ENCODE data around the gene SMARCA4. TPM values are rescaled to one million over a fixed set of nuclear protein-coding genes. Genes with fewer than 3 reads are reported as not detected.
"Not testable (repeated sequence)": the region's sequence is repeated elsewhere in the genome, so short reads cannot be mapped to it uniquely, and the experiment has no call there.

SMARCA4 gene
- total RNA-seq, 2 experiments from 2014 or later = 107 to 114 TPM

GRCh38 chr19:10945264-10945663 lies 15.6 kb upstream of the SMARCA4 start:
- CTCF ChIA-PET = interaction anchor here (0.6 to 2.6 kb wide), 6 partner anchors 9 to 288 kb away, joined by 3 to 12 read pairs (median 5); partner anchors contain the start of gene SMARCA4
- H3K9me3 Mint-ChIP-seq (ENCODE audit: low read depth) = no peaks in the 10 kb centered on the region
- DNase-seq (no peak), ATAC-seq (no peak)
- H3K36me3 Mint-ChIP-seq = no peaks in the 10 kb centered on the region
- no peak overlapping the region for H3K4me3 Mint-ChIP-seq
- H3K4me1 Mint-ChIP-seq = peaks cover 9% of the 10 kb centered on the region
- H3K27me3 Mint-ChIP-seq = no peaks in the 10 kb centered on the region
- H3K27ac Mint-ChIP-seq = no peak overlapping the region

GRCh38 chr19:10946958-10947657 lies 13.7 kb upstream of the SMARCA4 start:
- DNase-seq = no peak
- ATAC-seq = no peak
- no peaks in the 10 kb centered on the region for H3K36me3 Mint-ChIP-seq
- H3K4me1 Mint-ChIP-seq = peaks cover 5% of the 10 kb centered on the region
- H3K4me3 Mint-ChIP-seq = no peak overlapping the region
- no peak overlapping the region for H3K27ac Mint-ChIP-seq
- CTCF ChIA-PET = interaction anchor here (1.1 kb wide), 1 partner anchor 11 kb away, joined by 3 read pairs; no protein-coding TSS in a partner anchor
- H3K9me3 Mint-ChIP-seq (ENCODE audit: low read depth) = no peaks in the 10 kb centered on the region
- no peaks in the 10 kb centered on the region for H3K27me3 Mint-ChIP-seq

- CTCF ChIA-PET = interaction anchor here (0.6 to 4.2 kb wide), 2 partner anchors 11 to 756 kb away, joined by 3 to 19 read pairs; no protein-coding TSS in a partner anchor
- no peaks in the 10 kb centered on the region for H3K36me3 Mint-ChIP-seq
- no peak for DNase-seq
- no peaks in the 10 kb centered on the region for H3K27me3 Mint-ChIP-seq
- peaks cover 4% of the 10 kb centered on the region for H3K4me1 Mint-ChIP-seq
- no peak for ATAC-seq
- H3K27ac Mint-ChIP-seq = no peak overlapping the region
- H3K4me3 Mint-ChIP-seq = no peak overlapping the region
- no peaks in the 10 kb centered on the region for H3K9me3 Mint-ChIP-seq (ENCODE audit: low read depth)
Observed at GRCh38 chr19:10952809-10953208, 8.0 kb upstream of the SMARCA4 start.

- not testable (repeated sequence) for H3K36me3 Mint-ChIP-seq; H3K9me3 Mint-ChIP-seq (ENCODE audit: low read depth); H3K27me3 Mint-ChIP-seq; DNase-seq; ATAC-seq
- peak overlapping the region; percentile 81 for H3K4me3 Mint-ChIP-seq
- H3K27ac Mint-ChIP-seq = peak overlapping the region; percentile 87
- CTCF ChIA-PET = interaction anchor here (1.3 to 4.5 kb wide), 6 partner anchors 15 to 95 kb away, joined by 3 to 18 read pairs (median 10); no protein-coding TSS in a partner anchor
- H3K4me1 Mint-ChIP-seq = peaks cover 36% of the 10 kb centered on the region
Observed at GRCh38 chr19:10959277-10959968, 1.4 kb upstream of the SMARCA4 start.

- ATAC-seq = peak; percentile 31
- Mint-ChIP-seq H3K27me3 (no peaks in the 10 kb centered on the region), H3K4me3 (peak overlapping the region; percentile 87), H3K36me3 (peaks cover 3% of the 10 kb centered on the region), H3K4me1 (peaks cover 43% of the 10 kb centered on the region), H3K9me3 (ENCODE audit: low read depth) (no peaks in the 10 kb centered on the region), H3K27ac (peak overlapping the region; percentile 83)
- CTCF ChIA-PET = interaction anchor here (0.8 to 4.5 kb wide), 6 partner anchors 9 to 97 kb away, joined by 3 to 18 read pairs (median 6); no protein-coding TSS in a partner anchor
- peak; percentile 59 for DNase-seq
Observed at GRCh38 chr19:10961073-10961860, 437 bp downstream of the SMARCA4 start.

- H3K9me3 Mint-ChIP-seq (ENCODE audit: low read depth) = no peaks in the 10 kb centered on the region
- peaks cover 3% of the 10 kb centered on the region for H3K36me3 Mint-ChIP-seq
- no peaks in the 10 kb centered on the region for H3K27me3 Mint-ChIP-seq
- H3K4me3 Mint-ChIP-seq = peak overlapping the region; percentile 87
- peaks cover 44% of the 10 kb centered on the region for H3K4me1 Mint-ChIP-seq
- H3K27ac Mint-ChIP-seq = peak overlapping the region; percentile 72
- DNase-seq = no peak
- no peak for ATAC-seq
- CTCF ChIA-PET = interaction anchor here (0.7 to 4.5 kb wide), 5 partner anchors 21 to 185 kb away, joined by 3 to 18 read pairs (median 3); no protein-coding TSS in a partner anchor
Observed at GRCh38 chr19:10962863-10963262, 2.0 kb downstream of the SMARCA4 start.

- Mint-ChIP-seq H3K27ac (peak overlapping the region; percentile 79), H3K9me3 (ENCODE audit: low read depth) (no peaks in the 10 kb centered on the region), H3K4me1 (peaks cover 45% of the 10 kb centered on the region), H3K4me3 (peak overlapping the region; percentile 40), H3K27me3 (no peaks in the 10 kb centered on the region), H3K36me3 (peaks cover 3% of the 10 kb centered on the region)
- no peak for ATAC-seq
- no peak for DNase-seq
- CTCF ChIA-PET = interaction anchor here (0.6 to 4.5 kb wide), 5 partner anchors 16 to 93 kb away, joined by 3 to 18 read pairs (median 3); no protein-coding TSS in a partner anchor
Observed at GRCh38 chr19:10963865-10964264, 3.0 kb downstream of the SMARCA4 start.

GRCh38 chr19:10964903-10965302 lies 4.1 kb downstream of the SMARCA4 start:
- peaks cover 41% of the 10 kb centered on the region for H3K4me1 Mint-ChIP-seq
- H3K9me3 Mint-ChIP-seq (ENCODE audit: low read depth) = no peaks in the 10 kb centered on the region
- ATAC-seq (no peak), DNase-seq (no peak)
- no peak overlapping the region for H3K4me3 Mint-ChIP-seq
- CTCF ChIA-PET = interaction anchor here (1.2 kb wide), 1 partner anchor 23 kb away, joined by 3 read pairs; no protein-coding TSS in a partner anchor
- peaks cover 3% of the 10 kb centered on the region for H3K36me3 Mint-ChIP-seq
- H3K27me3 Mint-ChIP-seq = no peaks in the 10 kb centered on the region
- H3K27ac Mint-ChIP-seq = no peak overlapping the region

GRCh38 chr19:10965398-10965797 lies 4.6 kb downstream of the SMARCA4 start:
- Mint-ChIP-seq H3K36me3 (peaks cover 3% of the 10 kb centered on the region), H3K4me1 (peaks cover 39% of the 10 kb centered on the region), H3K27ac (no peak overlapping the region), H3K4me3 (no peak overlapping the region), H3K9me3 (ENCODE audit: low read depth) (no peaks in the 10 kb centered on the region), H3K27me3 (no peaks in the 10 kb centered on the region)
- DNase-seq = no peak
- CTCF ChIA-PET = interaction anchor here (1.2 kb wide), 1 partner anchor 24 kb away, joined by 3 read pairs; no protein-coding TSS in a partner anchor
- no peak for ATAC-seq

GRCh38 chr19:10966809-10967208 lies 6.0 kb downstream of the SMARCA4 start:
- Mint-ChIP-seq H3K4me1 (peaks cover 39% of the 10 kb centered on the region), H3K4me3 (no peak overlapping the region), H3K9me3 (ENCODE audit: low read depth) (no peaks in the 10 kb centered on the region), H3K27me3 (no peaks in the 10 kb centered on the region), H3K27ac (no peak overlapping the region), H3K36me3 (peaks cover 3% of the 10 kb centered on the region)
- CTCF ChIA-PET = interaction anchor here (0.5 to 1.2 kb wide), 4 partner anchors 19 to 160 kb away, joined by 3 to 5 read pairs (median 4); no protein-coding TSS in a partner anchor
- ATAC-seq = no peak
- no peak for DNase-seq

GRCh38 chr19:10968527-10969135 lies 7.8 kb downstream of the SMARCA4 start:
- CTCF ChIA-PET = interaction anchor here (1.0 to 1.2 kb wide), 2 partner anchors 26 to 32 kb away, joined by 3 read pairs; no protein-coding TSS in a partner anchor
- Mint-ChIP-seq H3K27me3 (no peaks in the 10 kb centered on the region), H3K4me1 (peaks cover 25% of the 10 kb centered on the region), H3K36me3 (peaks cover 3% of the 10 kb centered on the region), H3K27ac (no peak overlapping the region), H3K4me3 (no peak overlapping the region), H3K9me3 (ENCODE audit: low read depth) (no peaks in the 10 kb centered on the region)
- DNase-seq (no peak), ATAC-seq (no peak)

GRCh38 chr19:10971107-10971726 lies 10.4 kb downstream of the SMARCA4 start:
- no peak overlapping the region for H3K27ac Mint-ChIP-seq
- no peaks in the 10 kb centered on the region for H3K9me3 Mint-ChIP-seq (ENCODE audit: low read depth)
- DNase-seq (no peak), ATAC-seq (no peak)
- H3K36me3 Mint-ChIP-seq = no peaks in the 10 kb centered on the region
- CTCF ChIA-PET = interaction anchor here (0.8 to 1.4 kb wide), 3 partner anchors 29 to 65 kb away, joined by 3 to 5 read pairs (median 4); no protein-coding TSS in a partner anchor
- H3K4me1 Mint-ChIP-seq = peaks cover 12% of the 10 kb centered on the region
- H3K4me3 Mint-ChIP-seq = no peak overlapping the region
- H3K27me3 Mint-ChIP-seq = no peaks in the 10 kb centered on the region

All from activated CD8-positive, alpha-beta memory T cell treated with anti-CD3 and anti-CD28 coated beads, Interleukin-2, amount 10 ng/mL, durations not matched to agents 7 days and 5 days (primary cell).